ENCODE measurements around the gene TMEM204.
"Not testable (repeated sequence)": the region's sequence is repeated elsewhere in the genome, so short reads cannot be mapped to it uniquely, and the experiment has no call there.

TMEM204 gene

GRCh38 chr16:1590366-1590765, 56.9 kb downstream of the TMEM204 start:
- CTCF ChIA-PET: no interaction called here
- Mint-ChIP-seq H3K27ac (no peak overlapping the region), H3K27me3 (no peaks in the 10 kb centered on the region), H3K4me3 (no peak overlapping the region), H3K36me3 (no peaks in the 10 kb centered on the region), H3K4me1 (peaks cover 3% of the 10 kb centered on the region), H3K9me3 (no peaks in the 10 kb centered on the region)
- DNase-seq: no peak

- no peak overlapping the region for H3K4me3 Mint-ChIP-seq
- no peaks in the 10 kb centered on the region for H3K9me3 Mint-ChIP-seq
- no peaks in the 10 kb centered on the region for H3K27me3 Mint-ChIP-seq
- no peak overlapping the region for H3K27ac Mint-ChIP-seq
- no peak for DNase-seq
- peaks cover 3% of the 10 kb centered on the region for H3K4me1 Mint-ChIP-seq
- no peaks in the 10 kb centered on the region for H3K36me3 Mint-ChIP-seq
- CTCF ChIA-PET: no interaction called here
These were observed 57.7 kb downstream of the TMEM204 start for GRCh38 chr16:1590930-1591705.

- CTCF ChIA-PET: no interaction called here
- peaks cover 3% of the 10 kb centered on the region for H3K4me1 Mint-ChIP-seq
- H3K27me3 Mint-ChIP-seq: no peaks in the 10 kb centered on the region
- no peak overlapping the region for H3K4me3 Mint-ChIP-seq
- H3K36me3 Mint-ChIP-seq: no peaks in the 10 kb centered on the region
- no peak overlapping the region for H3K27ac Mint-ChIP-seq
- DNase-seq: no peak
- no peaks in the 10 kb centered on the region for H3K9me3 Mint-ChIP-seq
These were observed 59.0 kb downstream of the TMEM204 start for GRCh38 chr16:1592446-1592845.

GRCh38 chr16:1595511-1595910, 62.0 kb downstream of the TMEM204 start:
- H3K9me3 Mint-ChIP-seq, DNase-seq, H3K27me3 Mint-ChIP-seq, H3K27ac Mint-ChIP-seq, CTCF ChIA-PET, H3K4me1 Mint-ChIP-seq, H3K36me3 Mint-ChIP-seq, H3K4me3 Mint-ChIP-seq: not testable (repeated sequence)

GRCh38 chr16:1596516-1596915, 63.0 kb downstream of the TMEM204 start:
- no peak for DNase-seq
- H3K27ac Mint-ChIP-seq: no peak overlapping the region
- no peaks in the 10 kb centered on the region for H3K4me1 Mint-ChIP-seq
- H3K9me3 Mint-ChIP-seq: no peaks in the 10 kb centered on the region
- H3K27me3 Mint-ChIP-seq: no peaks in the 10 kb centered on the region
- CTCF ChIA-PET: no interaction called here
- H3K4me3 Mint-ChIP-seq: no peak overlapping the region
- peaks cover 3% of the 10 kb centered on the region for H3K36me3 Mint-ChIP-seq

GRCh38 chr16:1597154-1597553, 63.7 kb downstream of the TMEM204 start:
- H3K9me3 Mint-ChIP-seq: no peaks in the 10 kb centered on the region
- H3K27me3 Mint-ChIP-seq: no peaks in the 10 kb centered on the region
- peaks cover 3% of the 10 kb centered on the region for H3K36me3 Mint-ChIP-seq
- no peak overlapping the region for H3K4me3 Mint-ChIP-seq
- H3K27ac Mint-ChIP-seq: no peak overlapping the region
- H3K4me1 Mint-ChIP-seq: no peaks in the 10 kb centered on the region
- CTCF ChIA-PET: no interaction called here
- no peak for DNase-seq

GRCh38 chr16:1601031-1601430, 67.6 kb downstream of the TMEM204 start:
- no peak overlapping the region for H3K4me3 Mint-ChIP-seq
- H3K27me3 Mint-ChIP-seq: no peaks in the 10 kb centered on the region
- H3K36me3 Mint-ChIP-seq: peaks cover 6% of the 10 kb centered on the region
- no peaks in the 10 kb centered on the region for H3K4me1 Mint-ChIP-seq
- CTCF ChIA-PET: interaction anchor here (0.6 kb wide), 1 partner anchor 66 kb away, joined by 3 read pairs; no protein-coding TSS in a partner anchor
- no peak overlapping the region for H3K27ac Mint-ChIP-seq
- DNase-seq: no peak
- no peaks in the 10 kb centered on the region for H3K9me3 Mint-ChIP-seq

GRCh38 chr16:1601489-1601888, 68.0 kb downstream of the TMEM204 start:
- CTCF ChIA-PET: interaction anchor here (0.6 kb wide), 1 partner anchor 67 kb away, joined by 3 read pairs; no protein-coding TSS in a partner anchor
- no peak overlapping the region for H3K4me3 Mint-ChIP-seq
- H3K27ac Mint-ChIP-seq: no peak overlapping the region

GRCh38 chr16:1602285-1602684, 68.8 kb downstream of the TMEM204 start:
- H3K4me3 Mint-ChIP-seq: no peak overlapping the region
- no peaks in the 10 kb centered on the region for H3K4me1 Mint-ChIP-seq
- H3K9me3 Mint-ChIP-seq: no peaks in the 10 kb centered on the region
- no peak overlapping the region for H3K27ac Mint-ChIP-seq
- H3K36me3 Mint-ChIP-seq: peaks cover 6% of the 10 kb centered on the region
- CTCF ChIA-PET: no interaction called here
- no peak for DNase-seq
- no peaks in the 10 kb centered on the region for H3K27me3 Mint-ChIP-seq

More at GRCh38 chr16:1601489-1601888, 68.0 kb downstream of the TMEM204 start:
- Mint-ChIP-seq H3K4me1 (no peaks in the 10 kb centered on the region), H3K9me3 (no peaks in the 10 kb centered on the region), H3K27me3 (no peaks in the 10 kb centered on the region), H3K36me3 (peaks cover 6% of the 10 kb centered on the region)
- no peak for DNase-seq

Measured in activated naive CD4-positive, alpha-beta T cell treated with anti-CD3 and anti-CD28 coated beads, Interleukin-2, amount 10 ng/mL, durations not matched to agents 7 days and 5 days (primary cell).